Tibial nerve (tissue), 4 donors: Measurements from ENCODE around the gene RARRES1.

Experiments
- CTCF ChIP-seq, 5 experiments: fragments of 200-600 bp in 3 of 5; fragments of 450-650 bp in 2 of 5; sonication (generic) in 3 of 5; IDR thresholded peaks; one replicate each; pipeline ENCODE4 v1.5.1; 2016 to 2019; ENCODE audit warnings: antibody characterized with exemption in 5 of 5, mild to moderate bottlenecking in 3 of 5, moderate library complexity in 2 of 5
- EP300 ChIP-seq, 2 donors: sonication (generic); formaldehyde crosslinking; IDR thresholded peaks; one replicate each; pipeline ENCODE4 v1.6.1; 2017; ENCODE audit warnings: antibody characterized with exemption in 2 of 2, mild to moderate bottlenecking in 1 of 2
- POLR2A ChIP-seq, 2 donors: fragments of 450-650 bp; IDR thresholded peaks; one replicate each; pipeline ENCODE4 v1.6.1; 2017; ENCODE audit warnings: antibody characterized with exemption in 2 of 2, mild to moderate bottlenecking in 2 of 2, moderate library complexity in 2 of 2

DNA sequence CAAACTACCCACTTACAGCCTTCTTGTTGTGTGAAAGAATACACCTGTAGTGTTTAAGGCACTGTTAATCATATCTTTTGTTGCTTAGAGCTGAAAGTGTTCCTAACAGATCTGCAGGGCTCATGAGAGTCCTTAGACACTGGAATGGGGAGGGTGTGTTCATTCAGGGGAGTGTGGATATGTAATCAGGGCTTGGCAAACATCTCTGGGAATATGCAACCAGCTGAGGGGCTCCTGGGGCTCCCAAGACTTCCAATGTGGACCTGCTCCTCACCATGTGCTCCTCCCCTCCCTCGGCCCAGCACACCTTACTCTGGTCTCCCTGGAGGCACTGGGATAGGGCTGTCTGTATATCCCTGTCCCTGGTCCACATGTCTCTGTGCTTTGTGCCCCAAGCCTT lies 39.3 kb upstream of the RARRES1 start:
- TF ChIP-seq POLR2A (IDR thresholded peaks at IDR 0.05) = no peak
- no peak for TF ChIP-seq CTCF (IDR thresholded peaks at IDR 0.05)
- no peak for TF ChIP-seq EP300 (IDR thresholded peaks at IDR 0.05)
